Transverse colon (tissue), 3 donors: ENCODE measurements around the gene SLC38A1.

Experiments used
- CTCF ChIP-seq, 5 experiments: fragments of 200-600 bp in 3 of 5; fragments of 450-650 bp in 2 of 5; sonication (generic) in 3 of 5; IDR thresholded peaks; 1 replicate in 2 of 5; 2 replicates in 3 of 5; pipeline ENCODE4 v1.5.1; 2016 to 2017; ENCODE audit warnings: antibody characterized with exemption in 5 of 5, inconsistent platforms in 3 of 5, mild to moderate bottlenecking in 2 of 5, moderate library complexity in 1 of 5
- POLR2A ChIP-seq: fragments of 450-650 bp; IDR thresholded peaks from one replicate; pipeline ENCODE4 v1.6.1; 2016; ENCODE audit warnings: antibody characterized with exemption, mild to moderate bottlenecking, moderate library complexity

- TF ChIP-seq CTCF (IDR thresholded peaks at IDR 0.05) = no peak
- TF ChIP-seq POLR2A = no peak
Observed at GRCh38 chr12:46300910-46301309, 32.1 kb upstream of the SLC38A1 start.
